ENCODE results near the gene PRSS23. TPM values are rescaled to one million over a fixed set of nuclear protein-coding genes. Genes with fewer than 3 reads are reported as not detected.
A peak's percentile ranks its signal among the peaks of the same experiment; 100 is the strongest.

The PRSS23 gene
- polyA plus RNA-seq, 1 experiment: 50.3 TPM

DNA sequence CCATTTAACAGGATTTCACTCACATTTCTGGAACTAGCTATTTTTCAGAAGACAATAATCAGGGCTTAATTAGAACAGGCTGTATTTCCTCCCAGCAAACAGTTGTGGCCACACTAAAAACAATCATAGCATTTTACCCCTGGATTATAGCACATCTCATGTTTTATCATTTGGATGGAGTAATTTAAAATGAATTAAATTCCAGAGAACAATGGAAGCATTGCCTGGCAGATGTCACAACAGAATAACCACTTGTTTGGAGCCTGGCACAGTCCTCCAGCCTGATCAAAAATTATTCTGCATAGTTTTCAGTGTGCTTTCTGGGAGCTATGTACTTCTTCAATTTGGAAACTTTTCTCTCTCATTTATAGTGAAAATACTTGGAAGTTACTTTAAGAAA lies 9.2 kb downstream of the PRSS23 start:
- Histone ChIP-seq H3K27me3 (ENCODE audit: control insufficient read depth, insufficient read depth, low read length) (no peaks in the 10 kb centered on the region), H3K9me3 (ENCODE audit: control insufficient read depth, insufficient read depth, low read length) (no peaks in the 10 kb centered on the region), H3K27ac (ENCODE audit: low read depth, low read length) (no peak overlapping the region), H3K4me3 (ENCODE audit: low read depth, low read length) (no peak overlapping the region)
- POLR2A ChIA-PET: no interaction called here
- DNase-seq (ENCODE audit: low read depth, low spot score): no peak
- CTCF ChIA-PET: interaction anchor here (0.6 to 4.6 kb wide), 3 partner anchors 201 to 361 kb away, joined by 4 to 33 read pairs (median 4); no protein-coding TSS in a partner anchor
- TF ChIP-seq, protein P1, sequence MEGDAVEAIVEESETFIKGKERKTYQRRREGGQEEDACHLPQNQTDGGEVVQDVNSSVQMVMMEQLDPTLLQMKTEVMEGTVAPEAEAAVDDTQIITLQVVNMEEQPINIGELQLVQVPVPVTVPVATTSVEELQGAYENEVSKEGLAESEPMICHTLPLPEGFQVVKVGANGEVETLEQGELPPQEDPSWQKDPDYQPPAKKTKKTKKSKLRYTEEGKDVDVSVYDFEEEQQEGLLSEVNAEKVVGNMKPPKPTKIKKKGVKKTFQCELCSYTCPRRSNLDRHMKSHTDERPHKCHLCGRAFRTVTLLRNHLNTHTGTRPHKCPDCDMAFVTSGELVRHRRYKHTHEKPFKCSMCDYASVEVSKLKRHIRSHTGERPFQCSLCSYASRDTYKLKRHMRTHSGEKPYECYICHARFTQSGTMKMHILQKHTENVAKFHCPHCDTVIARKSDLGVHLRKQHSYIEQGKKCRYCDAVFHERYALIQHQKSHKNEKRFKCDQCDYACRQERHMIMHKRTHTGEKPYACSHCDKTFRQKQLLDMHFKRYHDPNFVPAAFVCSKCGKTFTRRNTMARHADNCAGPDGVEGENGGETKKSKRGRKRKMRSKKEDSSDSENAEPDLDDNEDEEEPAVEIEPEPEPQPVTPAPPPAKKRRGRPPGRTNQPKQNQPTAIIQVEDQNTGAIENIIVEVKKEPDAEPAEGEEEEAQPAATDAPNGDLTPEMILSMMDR (IDR thresholded peaks at IDR 0.05; ENCODE audit: low read depth, low read length): no peak

DNA sequence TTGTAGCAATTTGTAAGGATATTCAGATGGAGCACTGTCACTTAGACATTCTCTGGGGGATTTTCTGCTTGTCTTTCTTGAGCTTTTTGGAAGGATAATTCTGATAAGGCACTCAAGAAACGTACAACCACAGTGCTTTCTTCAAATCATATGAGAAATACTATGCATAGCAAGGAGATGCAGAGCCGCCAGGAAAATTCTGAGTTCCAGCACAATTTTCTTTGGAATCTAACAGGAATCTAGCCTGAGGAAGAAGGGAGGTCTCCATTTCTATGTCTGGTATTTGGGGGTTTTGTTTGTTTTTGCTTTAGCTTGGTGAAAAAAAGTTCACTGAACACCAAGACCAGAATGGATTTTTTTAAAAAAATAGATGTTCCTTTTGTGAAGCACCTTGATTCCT lies 9.9 kb downstream of the PRSS23 start:
- no peak overlapping the region for H3K4me3 ChIP-seq (ENCODE audit: low read depth, low read length)
- no peak for DNase-seq (ENCODE audit: low read depth, low spot score)
- no peaks in the 10 kb centered on the region for H3K9me3 ChIP-seq (ENCODE audit: control insufficient read depth, insufficient read depth, low read length)
- no peak overlapping the region for H3K27ac ChIP-seq (ENCODE audit: low read depth, low read length)
- ChIA-PET POLR2A (no interaction called here), CTCF (interaction anchor here (4.6 kb wide), 1 partner anchor 202 kb away, joined by 33 read pairs; no protein-coding TSS in a partner anchor)
- no peaks in the 10 kb centered on the region for H3K27me3 ChIP-seq (ENCODE audit: control insufficient read depth, insufficient read depth, low read length)
- TF ChIP-seq, protein P1 (IDR thresholded peaks at IDR 0.05; ENCODE audit: low read depth, low read length): no peak

DNA sequence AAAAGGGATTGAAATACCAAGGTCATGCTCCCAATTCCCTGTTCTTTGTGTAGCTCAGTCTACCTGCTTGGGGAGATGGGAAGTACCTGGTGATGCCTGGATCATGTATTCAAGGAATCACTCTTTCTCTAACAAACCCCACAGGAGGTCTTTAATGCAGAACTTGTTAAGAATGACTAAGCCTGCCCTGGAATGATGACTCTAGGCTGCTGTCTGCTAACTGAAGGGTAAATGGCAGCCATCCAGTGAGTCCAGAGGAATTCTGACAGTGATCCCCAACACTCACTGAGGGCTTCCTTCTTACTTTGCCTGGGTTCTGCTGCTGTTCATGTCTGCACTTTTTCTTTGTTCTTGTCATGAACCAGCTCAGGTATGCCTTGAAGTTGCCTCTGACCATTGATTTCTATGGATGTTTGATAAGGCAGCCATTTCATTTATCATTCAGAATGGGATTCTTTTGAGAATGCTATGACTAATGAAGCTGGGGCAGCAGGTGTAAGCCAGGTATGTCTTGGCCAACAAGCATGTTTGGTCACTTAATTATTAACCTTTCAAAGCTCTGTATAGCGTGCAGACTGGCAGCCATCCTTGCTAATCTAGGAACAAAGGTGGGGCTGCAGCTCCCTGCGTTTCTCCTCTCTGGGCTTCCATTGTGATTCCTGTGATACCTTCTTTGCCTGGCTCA lies 11.4 kb downstream of the PRSS23 start:
- ChIA-PET CTCF (interaction anchor here (0.8 to 4.6 kb wide), 3 partner anchors 203 to 450 kb away, joined by 3 to 33 read pairs (median 10); no protein-coding TSS in a partner anchor), POLR2A (no interaction called here)
- Histone ChIP-seq H3K27me3 (ENCODE audit: control insufficient read depth, insufficient read depth, low read length) (no peaks in the 10 kb centered on the region), H3K4me3 (ENCODE audit: low read depth, low read length) (no peak overlapping the region), H3K27ac (ENCODE audit: low read depth, low read length) (no peak overlapping the region), H3K9me3 (ENCODE audit: control insufficient read depth, insufficient read depth, low read length) (no peaks in the 10 kb centered on the region)
- TF ChIP-seq, protein P1 (IDR thresholded peaks at IDR 0.05; ENCODE audit: low read depth, low read length): no peak
- peak; percentile 47 for DNase-seq (ENCODE audit: low read depth, low spot score)

DNA sequence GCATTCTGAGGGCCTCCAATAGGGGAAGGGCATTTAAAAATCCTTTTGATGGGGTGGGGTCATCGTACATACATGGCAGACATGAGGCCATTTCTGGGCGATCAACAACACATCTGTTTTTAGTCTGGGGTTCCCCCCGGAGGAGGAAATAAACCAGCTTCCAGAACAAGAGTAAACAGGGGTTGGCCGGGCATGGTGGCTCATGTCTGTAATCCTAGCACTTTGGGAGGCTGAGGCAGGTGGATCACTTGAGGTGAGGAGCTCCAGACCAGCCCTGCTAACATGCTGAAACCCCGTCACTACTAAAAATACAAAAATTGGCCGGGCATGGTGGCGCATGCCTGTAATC lies 12.0 kb downstream of the PRSS23 start:
- DNase-seq (ENCODE audit: low read depth, low spot score): no peak
- H3K27ac ChIP-seq (ENCODE audit: low read depth, low read length): no peak overlapping the region
- H3K9me3 ChIP-seq (ENCODE audit: control insufficient read depth, insufficient read depth, low read length): no peaks in the 10 kb centered on the region
- ChIA-PET POLR2A (interaction anchor here (0.7 kb wide), 1 partner anchor 86 kb away, joined by 3 read pairs; no protein-coding TSS in a partner anchor), CTCF (interaction anchor here (0.8 to 4.6 kb wide), 3 partner anchors 204 to 451 kb away, joined by 3 to 33 read pairs (median 10); no protein-coding TSS in a partner anchor)
- H3K4me3 ChIP-seq (ENCODE audit: low read depth, low read length): no peak overlapping the region
- TF ChIP-seq, protein P1 (IDR thresholded peaks at IDR 0.05; ENCODE audit: low read depth, low read length): no peak
- H3K27me3 ChIP-seq (ENCODE audit: control insufficient read depth, insufficient read depth, low read length): no peaks in the 10 kb centered on the region

DNA sequence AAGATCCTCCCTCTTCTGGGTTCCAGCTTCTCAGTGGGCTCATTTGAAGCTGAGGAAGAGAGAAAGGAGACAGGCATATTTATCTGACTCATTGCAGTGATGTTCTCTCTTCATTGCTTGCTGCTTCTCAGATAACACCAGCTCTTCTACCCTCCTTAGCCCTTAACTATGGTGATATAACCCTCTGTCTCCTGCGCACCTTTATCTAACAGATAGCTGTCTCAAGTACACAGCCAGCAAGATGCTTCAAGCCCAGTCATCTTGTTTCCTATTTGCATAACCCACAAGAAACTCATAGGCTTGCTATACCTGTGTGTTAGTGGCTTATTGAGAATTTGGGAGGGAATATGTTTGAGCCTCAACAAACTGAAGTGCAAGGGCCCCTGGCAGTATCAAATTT lies 12.6 kb downstream of the PRSS23 start:
- DNase-seq (ENCODE audit: low read depth, low spot score): no peak
- CTCF ChIA-PET: interaction anchor here (0.8 to 4.6 kb wide), 3 partner anchors 204 to 452 kb away, joined by 3 to 33 read pairs (median 10); no protein-coding TSS in a partner anchor
- no peak overlapping the region for H3K27ac ChIP-seq (ENCODE audit: low read depth, low read length)
- H3K4me3 ChIP-seq (ENCODE audit: low read depth, low read length): no peak overlapping the region
- TF ChIP-seq, protein P1 (IDR thresholded peaks at IDR 0.05; ENCODE audit: low read depth, low read length): no peak
- POLR2A ChIA-PET: interaction anchor here (0.7 kb wide), 1 partner anchor 87 kb away, joined by 3 read pairs; no protein-coding TSS in a partner anchor
- H3K27me3 ChIP-seq (ENCODE audit: control insufficient read depth, insufficient read depth, low read length): no peaks in the 10 kb centered on the region
- no peaks in the 10 kb centered on the region for H3K9me3 ChIP-seq (ENCODE audit: control insufficient read depth, insufficient read depth, low read length)

All from AG04450 (cell line).